Lung (tissue), 12 donors: ENCODE measurements around the gene FAM120AOS. TPM values are rescaled to one million over a fixed set of nuclear protein-coding genes. Genes with fewer than 3 reads are reported as not detected.

Experiments
- ATAC-seq: fragments of 200-7000 bp; cut with Tn5 transposase; one replicate; pipeline ENCODE4 v1.9.1; 2020; ENCODE audit warnings: moderate number of reproducible peaks; ENCODE audit not compliant: insufficient read depth, low FRiP score
- DNase-seq, 3 donors: peaks; one replicate each; pipeline ENCODE4 v3.0.0-alpha.2; 2013 to 2017
- H3K27ac ChIP-seq, 2 donors: one replicate each; pipeline ENCODE4 v1.5.1; 2013; ENCODE audit warnings: mild to moderate bottlenecking in 2 of 2, moderate library complexity in 2 of 2, control low read depth in 1 of 2, inconsistent platforms in 1 of 2, low read depth in 1 of 2, low read length in 1 of 2
- H3K27me3 ChIP-seq, 3 donors: one replicate each; pipeline ENCODE4 v1.5.1; 2013; ENCODE audit warnings: low read length in 2 of 3; ENCODE audit not compliant: control insufficient read depth in 3 of 3, insufficient read depth in 3 of 3
- H3K36me3 ChIP-seq, 4 donors: one replicate each; pipeline ENCODE4 v1.5.1; 2013; ENCODE audit warnings: low read length in 4 of 4, mild to moderate bottlenecking in 1 of 4, moderate library complexity in 1 of 4; ENCODE audit not compliant: control insufficient read depth in 4 of 4, insufficient read depth in 4 of 4
- H3K4me1 ChIP-seq, 5 donors: one replicate each; pipeline ENCODE4 v1.5.1; 2013; ENCODE audit warnings: low read length in 5 of 5, mild to moderate bottlenecking in 2 of 5, moderate library complexity in 1 of 5; ENCODE audit not compliant: control insufficient read depth in 5 of 5, insufficient read depth in 5 of 5
- H3K4me3 ChIP-seq: one replicate; pipeline ENCODE4 v1.5.1; 2013; ENCODE audit warnings: mild to moderate bottlenecking, control low read depth, moderate library complexity
- H3K9ac ChIP-seq, 2 donors: one replicate each; pipeline ENCODE4 v1.5.1; 2013; ENCODE audit warnings: low read length in 2 of 2, control low read depth in 1 of 2; ENCODE audit not compliant: insufficient read depth in 1 of 2
- H3K9me3 ChIP-seq, 4 donors: one replicate each; pipeline ENCODE4 v1.5.1; 2013; ENCODE audit warnings: low read length in 3 of 4, mild to moderate bottlenecking in 1 of 4, moderate library complexity in 1 of 4; ENCODE audit not compliant: control insufficient read depth in 4 of 4, insufficient read depth in 3 of 4
- WGBS, 2 donors: extraction: QIAGEN DNeasy Blood & Tissue Kit; methylation state at CpG; one replicate each; pipeline ENCODE4 v1.1.7; 2013; 5-methylcytosine and 5-hydroxymethylcytosine counted together
- polyA plus RNA-seq, 2 donors: library from polyadenylated mRNA; stranded (reverse); fragments of 200-250 nt; gene quantifications; one replicate each; pipeline ENCODE4 v1.2.1, GENCODE V29; 2013
- total RNA-seq, 2 donors: library from RNA; depleted of rRNA in 1 of 2; stranded (reverse); fragments of >200 nt in 1 of 2; gene quantifications; one replicate each; pipeline ENCODE4 v1.2.1, GENCODE V29; 2014 to 2021
- TF ChIP-seq, protein P1 (sequence below): IDR thresholded peaks from 2 replicates; pipeline ENCODE4 v1.5.1; 2012; ENCODE audit warnings: mild to moderate bottlenecking; ENCODE audit errors: control extremely low read depth, extremely low read depth
- donor health status: control.
- donor health status: control.
- donor health status: Bipolar disorder and iron deficiency.
- donor health status: healthy.
- donor health status: DM: yes; HTN: yes; CAD: no.

The FAM120AOS gene
- total and polyA plus RNA-seq, 4 donors = 27.2 to 51.6 (median 36.5) TPM

DNA sequence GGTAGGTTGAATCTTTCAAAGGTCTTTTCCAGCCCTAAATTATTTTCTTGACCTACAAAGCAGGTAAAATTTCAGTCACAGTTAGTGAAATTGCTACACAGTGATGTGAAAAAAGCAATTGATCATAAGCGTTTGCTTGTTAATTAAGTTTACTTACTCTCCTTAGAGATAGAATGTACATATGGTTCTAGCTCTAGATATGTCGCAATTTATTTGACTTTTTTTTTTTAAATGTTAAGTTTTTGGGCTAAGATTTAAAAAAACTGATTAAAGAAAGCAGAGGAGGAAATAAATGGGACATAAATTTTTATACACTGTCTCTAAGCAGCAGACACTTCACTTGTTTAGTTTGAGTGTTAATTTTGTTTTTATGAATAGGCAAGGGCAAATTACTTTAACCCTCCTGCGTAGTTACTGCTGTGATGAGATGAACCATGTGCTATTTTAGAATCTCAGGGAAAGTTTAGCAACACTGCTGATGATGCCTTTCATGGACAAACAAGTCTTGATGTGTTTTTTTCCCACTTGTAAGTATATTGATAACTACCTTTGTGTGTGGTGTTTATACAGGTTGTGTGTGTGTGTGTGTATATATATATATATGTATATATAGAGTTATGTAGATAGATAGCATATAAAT lies 38.3 kb upstream of the FAM120AOS start:
- H3K27ac ChIP-seq = no peak overlapping the region
- no peak overlapping the region for H3K4me3 ChIP-seq
- peaks cover 0 to 29% (median 17%) of the 10 kb centered on the region in 4 donors for H3K36me3 ChIP-seq
- ATAC-seq = no peak
- no peaks in the 10 kb centered on the region for H3K27me3 ChIP-seq
- H3K9ac ChIP-seq = no peak overlapping the region
- H3K9me3 ChIP-seq = no peaks in the 10 kb centered on the region
- no peak for DNase-seq
- TF ChIP-seq, protein P1, sequence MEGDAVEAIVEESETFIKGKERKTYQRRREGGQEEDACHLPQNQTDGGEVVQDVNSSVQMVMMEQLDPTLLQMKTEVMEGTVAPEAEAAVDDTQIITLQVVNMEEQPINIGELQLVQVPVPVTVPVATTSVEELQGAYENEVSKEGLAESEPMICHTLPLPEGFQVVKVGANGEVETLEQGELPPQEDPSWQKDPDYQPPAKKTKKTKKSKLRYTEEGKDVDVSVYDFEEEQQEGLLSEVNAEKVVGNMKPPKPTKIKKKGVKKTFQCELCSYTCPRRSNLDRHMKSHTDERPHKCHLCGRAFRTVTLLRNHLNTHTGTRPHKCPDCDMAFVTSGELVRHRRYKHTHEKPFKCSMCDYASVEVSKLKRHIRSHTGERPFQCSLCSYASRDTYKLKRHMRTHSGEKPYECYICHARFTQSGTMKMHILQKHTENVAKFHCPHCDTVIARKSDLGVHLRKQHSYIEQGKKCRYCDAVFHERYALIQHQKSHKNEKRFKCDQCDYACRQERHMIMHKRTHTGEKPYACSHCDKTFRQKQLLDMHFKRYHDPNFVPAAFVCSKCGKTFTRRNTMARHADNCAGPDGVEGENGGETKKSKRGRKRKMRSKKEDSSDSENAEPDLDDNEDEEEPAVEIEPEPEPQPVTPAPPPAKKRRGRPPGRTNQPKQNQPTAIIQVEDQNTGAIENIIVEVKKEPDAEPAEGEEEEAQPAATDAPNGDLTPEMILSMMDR = no peak
- WGBS, 2 donors = 72 to 90% methylated on average over 3 of the region's 3 CpGs
- H3K4me1 ChIP-seq = peaks cover 0 to 12% (median 0%) of the 10 kb centered on the region in 5 donors

DNA sequence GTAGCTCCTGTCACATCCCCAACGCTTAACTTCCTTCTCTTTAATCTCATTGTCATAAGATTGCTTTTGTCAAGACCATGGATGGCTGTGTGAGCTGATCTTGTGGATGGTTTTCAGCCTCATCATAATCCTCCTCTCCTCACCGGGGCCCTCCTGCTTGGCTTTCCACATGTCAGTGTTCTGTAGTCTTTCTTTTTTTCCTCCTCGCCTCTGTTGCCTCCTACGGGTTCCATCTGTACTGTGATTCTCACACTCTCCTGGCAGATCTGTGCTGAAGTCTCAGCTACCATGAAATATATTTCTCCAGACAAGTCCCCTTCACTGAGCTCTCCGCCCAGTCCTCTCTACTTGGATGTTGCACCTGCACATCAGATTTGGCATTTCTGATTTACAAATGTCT lies 34.9 kb upstream of the FAM120AOS start:
- no peak overlapping the region for H3K9ac ChIP-seq
- H3K27me3 ChIP-seq = peaks cover 0 to 2% (median 0%) of the 10 kb centered on the region in 3 donors
- TF ChIP-seq, protein P1 = no peak
- no peak for ATAC-seq
- H3K9me3 ChIP-seq = no peaks in the 10 kb centered on the region
- WGBS, 2 donors = 96% methylated on average over 5 of the region's 5 CpGs
- H3K4me3 ChIP-seq = no peak overlapping the region
- H3K27ac ChIP-seq = no peak overlapping the region
- DNase-seq = no peak
- peaks cover 0 to 21% (median 14%) of the 10 kb centered on the region in 4 donors for H3K36me3 ChIP-seq
- H3K4me1 ChIP-seq = peaks cover 0 to 12% (median 0%) of the 10 kb centered on the region in 5 donors

DNA sequence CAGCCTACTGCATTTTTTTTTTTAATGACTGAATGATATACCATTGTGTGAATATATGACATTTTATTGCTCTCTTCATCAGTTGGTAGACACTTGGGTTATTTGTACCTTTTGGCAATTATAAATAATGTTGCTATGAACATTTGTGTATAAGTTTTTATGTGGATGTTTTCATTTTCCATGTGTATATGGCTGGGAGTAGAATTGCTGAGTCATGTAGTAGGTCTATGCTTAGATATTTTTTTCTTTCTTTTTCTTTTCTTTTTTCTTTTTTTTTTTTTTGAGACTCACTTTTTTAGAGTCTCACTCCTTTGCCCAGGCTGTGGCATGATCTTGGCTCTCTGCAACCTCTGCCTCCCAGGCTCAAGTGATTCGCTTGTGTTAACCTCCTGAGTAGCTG lies 32.9 kb upstream of the FAM120AOS start:
- Histone ChIP-seq H3K4me1 (peaks cover 0 to 15% (median 0%) of the 10 kb centered on the region in 5 donors), H3K27ac (no peak overlapping the region), H3K27me3 (peaks cover 0 to 2% (median 0%) of the 10 kb centered on the region in 3 donors), H3K4me3 (no peak overlapping the region), H3K9me3 (no peaks in the 10 kb centered on the region), H3K36me3 (peaks cover 0 to 23% (median 14%) of the 10 kb centered on the region in 4 donors), H3K9ac (no peak overlapping the region)
- no peak for DNase-seq
- WGBS, 2 donors = 99 to 100% methylated on average over 1 of the region's 1 CpG
- ATAC-seq = no peak
- TF ChIP-seq, protein P1 = no peak

DNA sequence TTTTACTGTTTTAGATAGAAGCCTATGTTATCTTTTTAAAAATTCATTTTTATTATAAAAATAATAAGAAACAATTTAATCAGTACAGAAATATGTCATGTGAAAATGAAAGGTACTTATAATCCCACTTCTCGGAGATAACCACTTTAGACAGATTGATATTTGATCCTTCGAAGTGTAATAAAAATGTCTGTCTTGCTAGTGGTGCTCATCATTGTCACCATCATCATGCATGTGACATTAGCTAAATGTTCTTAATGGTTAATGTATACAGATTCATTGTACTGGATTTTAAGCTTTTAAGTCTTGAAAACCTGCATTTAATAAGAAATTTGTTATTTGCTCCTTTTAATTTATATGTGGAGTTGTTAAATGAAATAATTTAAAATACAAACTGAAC lies 30.1 kb upstream of the FAM120AOS start:
- WGBS, 2 donors = 94 to 97% methylated on average over 2 of the region's 2 CpGs
- no peak overlapping the region for H3K27ac ChIP-seq
- TF ChIP-seq, protein P1 = no peak
- no peak overlapping the region for H3K9ac ChIP-seq
- H3K36me3 ChIP-seq = peaks cover 0 to 24% (median 13%) of the 10 kb centered on the region in 4 donors
- H3K4me3 ChIP-seq = no peak overlapping the region
- H3K4me1 ChIP-seq = peaks cover 0 to 11% (median 3%) of the 10 kb centered on the region in 5 donors
- DNase-seq (no peak), ATAC-seq (no peak)
- peaks cover 0 to 2% (median 0%) of the 10 kb centered on the region in 3 donors for H3K27me3 ChIP-seq
- H3K9me3 ChIP-seq = no peaks in the 10 kb centered on the region
